HEK293T (cell line): ENCODE measurements around the gene PLCD1.

Source experiments
- CTCF ChIA-PET: fragments of 350-600 bp; formaldehyde crosslinking; extraction: SDS; loops from one replicate; lab custom pipeline; 2021; ENCODE audit warnings: antibody characterized with exemption, inconsistent platforms; lab: Yijun Ruan, JAX
- POLR2A ChIA-PET: fragments of 350-600 bp; formaldehyde crosslinking; extraction: SDS; loops from one replicate; lab custom pipeline; 2020; ENCODE audit warnings: antibody characterized with exemption, inconsistent platforms; lab: Yijun Ruan, JAX
- DNase-seq: peaks from one replicate; pipeline ENCODE4 v3.0.0; 2012; ENCODE audit warnings: mixed read lengths; ENCODE audit errors: extremely low spot score
- ARNT ChIP-seq: fragments of 450-650 bp; IDR thresholded peaks from 2 replicates; pipeline ENCODE4 v1.6.1; 2017; ENCODE audit warnings: mild to moderate bottlenecking
- BHLHE40 ChIP-seq: fragments of 450-650 bp; IDR thresholded peaks from 2 replicates; pipeline ENCODE4 v1.6.1; 2016; ENCODE audit warnings: mild to moderate bottlenecking, moderate library complexity, borderline replicate concordance
- CTBP1 ChIP-seq: fragments of 450-650 bp; IDR thresholded peaks from 2 replicates; pipeline ENCODE4 v1.6.1; 2016; ENCODE audit warnings: borderline replicate concordance
- ELF4 ChIP-seq: fragments of 450-650 bp; IDR thresholded peaks from 2 replicates; pipeline ENCODE4 v1.6.1; 2017; ENCODE audit warnings: antibody characterized with exemption
- FOXA1 ChIP-seq: fragments of 450-650 bp; IDR thresholded peaks from 2 replicates; pipeline ENCODE4 v1.6.1; 2016; ENCODE audit warnings: mild to moderate bottlenecking
- FOXK2 ChIP-seq: fragments of 450-650 bp; IDR thresholded peaks from 2 replicates; pipeline ENCODE4 v1.6.1; 2016; ENCODE audit warnings: mild to moderate bottlenecking
- FOXM1 ChIP-seq: fragments of 450-650 bp; IDR thresholded peaks from 2 replicates; pipeline ENCODE4 v1.6.1; 2017; ENCODE audit warnings: mild to moderate bottlenecking, borderline replicate concordance
- HDGF ChIP-seq: fragments of 450-650 bp; IDR thresholded peaks from 2 replicates; pipeline ENCODE4 v1.6.1; 2017; ENCODE audit warnings: antibody characterized with exemption, borderline replicate concordance
- L3MBTL2 ChIP-seq: fragments of 450-650 bp; conservative IDR thresholded peaks from 2 replicates; pipeline ENCODE4 v1.6.1; 2016; ENCODE audit warnings: mild to moderate bottlenecking
- LEF1 ChIP-seq: fragments of 450-650 bp; IDR thresholded peaks from 2 replicates; pipeline ENCODE4 v1.6.1; 2017; ENCODE audit warnings: mild to moderate bottlenecking, borderline replicate concordance
- NFRKB ChIP-seq: fragments of 450-650 bp; IDR thresholded peaks from 2 replicates; pipeline ENCODE4 v1.6.1; 2016; ENCODE audit warnings: mild to moderate bottlenecking, moderate library complexity
- PKNOX1 ChIP-seq: fragments of 450-650 bp; IDR thresholded peaks from 2 replicates; pipeline ENCODE4 v1.6.1; 2016
- SP1 ChIP-seq: fragments of 450-650 bp; IDR thresholded peaks from 2 replicates; pipeline ENCODE4 v1.6.1; 2017
- SUZ12 ChIP-seq: fragments of 450-650 bp; IDR thresholded peaks from 2 replicates; pipeline ENCODE4 v1.6.1; 2016; ENCODE audit warnings: mild to moderate bottlenecking
- TARDBP ChIP-seq: fragments of 450-650 bp; IDR thresholded peaks from 2 replicates; pipeline ENCODE4 v1.6.1; 2016
- ZNF384 ChIP-seq: fragments of 450-650 bp; IDR thresholded peaks from 2 replicates; pipeline ENCODE4 v1.6.1; 2016

Gene PLCD1

GRCh38 chr3:38016847-38017444, 12.5 kb downstream of the PLCD1 start:
- TF ChIP-seq TARDBP (no peak), LEF1 (no peak), ZNF384 (no peak), FOXK2 (no peak), BHLHE40 (no peak), CTBP1 (no peak), FOXM1 (no peak), ARNT (no peak), PKNOX1 (no peak), HDGF (no peak), FOXA1 (no peak), ELF4 (no peak), NFRKB (no peak), SUZ12 (no peak), SP1 (no peak), L3MBTL2 (no peak)
- CTCF ChIA-PET: no interaction called here
- DNase-seq: no peak
- POLR2A ChIA-PET: no interaction called here

- ChIA-PET CTCF (no interaction called here), POLR2A (no interaction called here)
- no peak for DNase-seq
- TF ChIP-seq BHLHE40: no peak
- no peak for TF ChIP-seq ELF4
- TF ChIP-seq SP1: no peak
- no peak for TF ChIP-seq FOXK2
- TF ChIP-seq NFRKB: no peak
Measured at GRCh38 chr3:38016410-38016809, 13.0 kb downstream of the PLCD1 start.

- POLR2A ChIA-PET: no interaction called here
- CTCF ChIA-PET: no interaction called here
- TF ChIP-seq SP1 (no peak), ZNF384 (no peak), PKNOX1 (no peak), NFRKB (no peak), BHLHE40 (no peak), FOXA1 (no peak), FOXM1 (no peak), CTBP1 (no peak), HDGF (no peak), SUZ12 (no peak), ELF4 (no peak), LEF1 (no peak), ARNT (no peak), L3MBTL2 (no peak), TARDBP (no peak)
- DNase-seq: no peak
Measured at GRCh38 chr3:38015984-38016383, 13.5 kb downstream of the PLCD1 start.

- ChIA-PET CTCF (no interaction called here), POLR2A (no interaction called here)
- DNase-seq: no peak
- TF ChIP-seq TARDBP (no peak), HDGF (no peak), ARNT (no peak), NFRKB (no peak), ZNF384 (no peak), BHLHE40 (no peak)
Measured at GRCh38 chr3:38015485-38015884, 14.0 kb downstream of the PLCD1 start.

- no peak for TF ChIP-seq LEF1
- no peak for TF ChIP-seq FOXM1
- TF ChIP-seq SUZ12: no peak
- TF ChIP-seq BHLHE40: no peak
- TF ChIP-seq ZNF384: no peak
- TF ChIP-seq NFRKB: no peak
- TF ChIP-seq L3MBTL2: no peak
- no peak for TF ChIP-seq FOXA1
- no peak for TF ChIP-seq FOXK2
- TF ChIP-seq SP1: no peak
- no peak for TF ChIP-seq PKNOX1
- TF ChIP-seq HDGF: no peak
- no peak for TF ChIP-seq ELF4
- TF ChIP-seq TARDBP: no peak
- no peak for TF ChIP-seq ARNT
- CTCF ChIA-PET: no interaction called here
Measured at GRCh38 chr3:38011111-38011510, 18.3 kb downstream of the PLCD1 start.

GRCh38 chr3:38009807-38010591, 19.4 kb downstream of the PLCD1 start:
- DNase-seq: no peak
- TF ChIP-seq SUZ12 (no peak), ELF4 (no peak), NFRKB (no peak), PKNOX1 (no peak), FOXM1 (no peak), FOXK2 (no peak)
- POLR2A ChIA-PET: no interaction called here
- CTCF ChIA-PET: interaction anchor here (1.4 kb wide), 1 partner anchor 13 kb away, joined by 4 read pairs; no protein-coding TSS in a partner anchor

More at GRCh38 chr3:38011111-38011510, 18.3 kb downstream of the PLCD1 start:
- no peak for DNase-seq
- POLR2A ChIA-PET: no interaction called here
